MV-4-11 (cell line): ENCODE measurements around the gene LRGUK.

Experiments used
- DNase-seq: peaks from one replicate; lab custom pipeline; 2025; lab: John Stamatoyannopoulos, UW

Gene LRGUK

DNA sequence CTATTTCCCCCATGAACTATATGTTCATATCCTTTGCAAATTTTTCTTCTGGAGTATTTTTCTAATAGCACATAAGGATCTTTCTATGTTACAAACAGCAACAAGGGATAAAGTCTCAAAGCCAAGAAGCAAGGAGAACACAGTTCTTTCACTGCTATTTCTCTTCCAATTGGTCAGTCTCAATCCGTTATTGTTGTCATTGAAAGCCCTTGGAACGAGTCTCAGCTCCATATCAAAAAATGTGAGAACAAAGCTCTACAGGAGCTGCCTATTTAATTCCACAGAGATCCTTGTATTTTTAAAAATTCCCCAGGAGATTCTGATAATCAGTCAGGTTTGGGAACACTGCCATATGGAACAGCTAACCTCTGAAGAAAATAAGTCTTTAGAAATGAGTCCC is 173.8 kb downstream of the LRGUK start:
- no peak for DNase-seq

DNA sequence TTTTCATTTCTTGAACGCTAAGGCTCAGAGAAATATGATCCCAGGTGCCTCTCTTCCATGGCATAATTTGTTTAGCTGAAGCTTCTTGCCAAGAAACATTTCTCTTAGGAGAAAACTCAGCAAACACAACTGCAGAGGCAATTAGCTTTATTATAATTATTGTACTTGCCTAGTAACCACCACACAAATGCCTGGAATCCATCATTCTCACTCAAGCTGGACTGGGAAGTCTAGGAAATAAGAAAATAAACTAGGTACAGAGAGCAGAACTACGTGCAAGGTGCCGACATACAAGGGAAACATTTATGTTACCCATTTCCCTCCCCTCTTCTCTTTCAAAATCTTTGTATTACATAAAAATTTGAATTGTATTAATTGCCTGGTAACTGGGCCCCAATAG is 174.5 kb downstream of the LRGUK start:
- DNase-seq = no peak

DNA sequence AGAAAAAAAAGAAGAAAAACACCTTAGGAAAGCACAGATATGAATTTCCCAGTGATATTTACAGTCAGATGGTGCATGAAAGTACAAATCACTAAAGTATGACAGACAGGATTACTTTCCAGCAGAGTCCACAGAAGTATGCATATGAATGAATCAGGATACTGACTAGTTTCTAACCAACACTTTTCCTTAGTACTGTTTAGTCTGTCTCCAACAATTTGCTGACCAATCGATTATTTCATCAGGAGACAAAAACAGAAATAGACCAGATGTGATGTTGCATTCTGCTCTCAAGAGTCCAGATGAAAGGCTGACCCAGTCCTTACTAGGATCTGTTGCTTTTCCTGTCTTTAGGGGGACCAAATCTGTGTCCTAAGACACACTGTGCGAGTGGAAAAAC is 175.0 kb downstream of the LRGUK start:
- DNase-seq = no peak

DNA sequence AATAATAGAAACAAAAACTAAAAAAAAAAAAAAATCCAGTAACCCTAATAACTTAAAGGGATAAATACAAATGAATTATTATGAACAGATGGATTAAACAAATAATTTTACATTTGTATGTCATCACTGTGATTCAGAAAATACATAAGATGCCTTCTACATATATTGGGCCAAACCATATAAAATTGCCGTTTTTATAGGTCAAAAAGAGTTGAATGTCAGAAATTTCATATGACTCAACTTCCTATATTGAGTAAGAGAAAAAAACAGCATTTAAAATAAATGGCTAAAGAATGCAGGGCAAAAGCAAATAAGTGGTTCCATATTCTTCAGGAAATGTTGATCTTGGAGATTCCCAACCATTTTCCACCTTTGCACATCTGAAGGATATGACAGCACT is 180.2 kb downstream of the LRGUK start:
- no peak for DNase-seq

DNA sequence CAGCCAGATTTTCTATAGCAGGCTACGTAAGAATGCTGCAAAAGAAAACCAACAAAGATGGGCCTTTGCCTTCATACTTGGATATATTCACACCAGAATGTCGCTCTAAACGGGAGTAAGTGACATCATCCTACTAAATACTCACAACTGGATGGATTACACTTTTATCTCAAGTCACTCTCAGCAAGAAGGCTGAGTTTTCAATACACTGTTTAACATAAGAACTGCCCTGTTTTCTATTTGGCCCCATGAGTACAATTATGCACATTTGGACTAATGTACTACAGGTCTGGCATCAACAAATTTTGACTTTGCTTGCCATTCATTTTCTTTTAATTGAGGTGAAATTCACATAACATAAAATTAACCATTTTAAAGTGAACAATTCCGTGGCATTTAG is 181.4 kb downstream of the LRGUK start:
- DNase-seq = no peak

DNA sequence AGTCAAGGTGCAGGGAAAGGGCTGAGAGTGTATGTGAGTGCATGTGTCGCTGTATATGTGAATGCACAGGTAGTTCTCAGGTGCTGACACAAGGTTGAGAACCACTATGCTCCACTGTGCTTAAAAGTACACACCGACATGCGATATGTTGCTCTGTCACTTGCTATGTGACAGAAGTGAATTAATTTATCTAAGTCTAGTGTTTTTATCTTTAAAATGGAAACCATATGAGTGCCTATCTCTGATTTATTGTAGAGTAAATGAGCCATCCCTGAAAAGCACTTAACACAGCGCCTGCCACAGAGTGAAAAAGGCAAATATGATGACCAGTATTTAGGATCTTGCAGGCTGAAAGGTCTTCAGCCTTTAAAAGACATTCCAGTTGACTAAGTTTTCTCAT is 184.7 kb downstream of the LRGUK start:
- DNase-seq = no peak

DNA sequence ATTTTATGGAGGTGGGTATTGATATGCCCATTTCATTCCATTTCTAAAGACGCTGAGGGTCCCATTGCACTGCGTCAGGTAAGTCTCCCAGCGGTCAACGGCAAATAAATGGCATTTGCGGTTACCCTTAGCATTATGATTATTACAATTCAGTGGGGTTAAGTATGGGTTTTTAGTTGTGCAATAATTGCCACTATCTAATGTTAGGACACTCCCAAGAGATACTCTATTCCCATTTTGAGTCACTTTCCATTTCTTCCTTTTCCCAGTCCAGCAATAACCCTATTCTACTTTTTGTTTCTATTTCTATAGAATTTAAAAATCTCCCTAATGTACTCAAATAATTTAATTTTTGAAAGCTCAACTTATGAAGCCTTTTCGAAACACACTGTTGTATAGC is 185.6 kb downstream of the LRGUK start:
- no peak for DNase-seq

DNA sequence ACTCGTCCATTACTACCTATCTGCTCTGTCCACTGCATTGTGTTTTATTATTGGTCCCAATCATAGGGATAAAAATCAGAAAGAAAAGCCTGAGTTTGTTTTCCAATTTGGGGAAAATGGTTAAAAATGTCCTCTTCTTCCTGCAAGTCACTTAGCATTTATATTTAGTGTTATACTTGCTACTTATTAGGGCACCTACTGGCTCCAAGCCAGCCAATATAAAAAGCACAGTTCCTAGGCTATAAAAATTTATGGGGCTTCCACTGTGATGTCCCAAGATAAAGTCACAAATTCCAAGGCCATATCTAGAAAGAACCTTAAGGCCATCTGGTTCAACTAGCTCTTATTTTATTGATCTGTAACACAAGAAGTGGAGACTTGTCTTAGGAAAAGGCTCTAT is 186.4 kb downstream of the LRGUK start:
- DNase-seq = no peak
